HG03378 (cell line): ENCODE data around the gene MAP4K1.
"Not testable (repeated sequence)": the region's sequence is repeated elsewhere in the genome, so short reads cannot be mapped to it uniquely, and the experiment has no call there.

ENCODE experiments used
- ATAC-seq: cut with Tn5 transposase; IDR thresholded peaks from one replicate; pipeline ENCODE4 v1.9.1; 2021; ENCODE audit warnings: mild to moderate bottlenecking, moderate library complexity; ENCODE audit not compliant: unreplicated experiment

MAP4K1 gene

GRCh38 chr19:38653028-38653571, 35.3 kb upstream of the MAP4K1 start:
- no peak for ATAC-seq

- no peak for ATAC-seq
These were observed 33.3 kb upstream of the MAP4K1 start for GRCh38 chr19:38650911-38651584.

GRCh38 chr19:38650172-38650775, 32.5 kb upstream of the MAP4K1 start:
- no peak for ATAC-seq

GRCh38 chr19:38649305-38650171, 31.8 kb upstream of the MAP4K1 start:
- ATAC-seq = no peak

- no peak for ATAC-seq
These were observed 31.1 kb upstream of the MAP4K1 start for GRCh38 chr19:38648769-38649304.

GRCh38 chr19:38647966-38648768, 30.4 kb upstream of the MAP4K1 start:
- no peak for ATAC-seq

- ATAC-seq = peak; percentile 75
These were observed 29.7 kb upstream of the MAP4K1 start, which contains the start of gene ACTN4 for GRCh38 chr19:38647368-38647965. Gene ACTN4, plus strand, starts transcription at chr19:38647649. Its CDS starts 97 bp downstream, at chr19:38647746.

- no peak for ATAC-seq
These were observed 27.0 kb upstream of the MAP4K1 start for GRCh38 chr19:38644719-38645118.

GRCh38 chr19:38642176-38642575, 24.4 kb upstream of the MAP4K1 start:
- no peak for ATAC-seq

- no peak for ATAC-seq
These were observed 22.6 kb upstream of the MAP4K1 start for GRCh38 chr19:38640368-38640767.

GRCh38 chr19:38639679-38640078, 21.9 kb upstream of the MAP4K1 start:
- no peak for ATAC-seq

GRCh38 chr19:38638461-38638860, 20.7 kb upstream of the MAP4K1 start:
- no peak for ATAC-seq

GRCh38 chr19:38635483-38636399, 18.0 kb upstream of the MAP4K1 start:
- ATAC-seq = no peak

- ATAC-seq = no peak
These were observed 17.2 kb upstream of the MAP4K1 start for GRCh38 chr19:38634757-38635482.

- no peak for ATAC-seq
These were observed 14.9 kb upstream of the MAP4K1 start for GRCh38 chr19:38632476-38633213.

GRCh38 chr19:38631811-38632475, 14.2 kb upstream of the MAP4K1 start:
- ATAC-seq = not testable (repeated sequence)

- not testable (repeated sequence) for ATAC-seq
These were observed 13.5 kb upstream of the MAP4K1 start for GRCh38 chr19:38631301-38631700.
